AG04450 (cell line): ENCODE results near the gene CRNKL1. TPM values are rescaled to one million over a fixed set of nuclear protein-coding genes. Genes with fewer than 3 reads are reported as not detected.

ENCODE experiments used
- CTCF ChIA-PET: fragments of 300-600, 350-600 bp; formaldehyde crosslinking; extraction: SDS; loops from one replicate; lab custom pipeline; 2022; ENCODE audit warnings: antibody characterized with exemption, inconsistent platforms; lab: Charles Lee
- POLR2A ChIA-PET: fragments of 350-600 bp; formaldehyde crosslinking; extraction: SDS; loops from one replicate; lab custom pipeline; 2021; ENCODE audit warnings: antibody characterized with exemption, inconsistent platforms; lab: Yijun Ruan, JAX
- DNase-seq: peaks from one replicate; pipeline ENCODE4 v3.0.0-alpha.2; 2011; ENCODE audit warnings: low read depth, low spot score
- H3K27ac ChIP-seq: one replicate; pipeline ENCODE4 v1.5.1; 2012; ENCODE audit warnings: low read depth, low read length, control low read depth
- H3K27me3 ChIP-seq: one replicate; pipeline ENCODE4 v1.6.0; 2012; ENCODE audit warnings: low read length; ENCODE audit not compliant: control insufficient read depth, insufficient read depth
- H3K4me3 ChIP-seq: 2 replicates; pipeline ENCODE4 v1.5.1; 2011; ENCODE audit warnings: mild to moderate bottlenecking, low read depth, low read length, control low read depth
- H3K9me3 ChIP-seq: 2 replicates; pipeline ENCODE4 v1.5.1; 2012; ENCODE audit warnings: low read length; ENCODE audit not compliant: control insufficient read depth, insufficient read depth
- CTCF ChIP-seq: IDR thresholded peaks from 2 replicates; pipeline ENCODE4 v1.5.1; 2011; ENCODE audit warnings: low read depth, low read length, control low read depth, inconsistent platforms
- polyA plus RNA-seq: library from polyadenylated mRNA; depleted of rRNA; stranded (reverse); fragments of >200 nt; gene quantifications from 2 replicates; pipeline ENCODE4 v1.2.3, GENCODE V29; 2011

Gene CRNKL1
- polyA plus RNA-seq, 1 experiment, result 21.0 TPM

- POLR2A ChIA-PET, result interaction anchor here (1.1 to 6.5 kb wide), 2 partner anchors 16 to 27 kb away, joined by 4 to 88 read pairs; no protein-coding TSS in a partner anchor
- no peak for TF ChIP-seq CTCF
Measured at GRCh38 chr20:19991854-19992253, 60.4 kb downstream of the CRNKL1 start.

GRCh38 chr20:19991308-19991707 is 61.0 kb downstream of the CRNKL1 start:
- ChIA-PET POLR2A (interaction anchor here (1.1 to 6.5 kb wide), 2 partner anchors 16 to 26 kb away, joined by 4 to 88 read pairs; no protein-coding TSS in a partner anchor), CTCF (interaction anchor here (1.8 to 2.4 kb wide), 2 partner anchors 8 to 206 kb away, joined by 5 to 6 read pairs; no protein-coding TSS in a partner anchor)
- H3K9me3 ChIP-seq, result no peaks in the 10 kb centered on the region; the same call in 1 of the 2 replicates
- H3K27me3 ChIP-seq, result no peaks in the 10 kb centered on the region
- no peak overlapping the region for H3K4me3 ChIP-seq
- peak overlapping the region; percentile 40 for H3K27ac ChIP-seq
- DNase-seq, result no peak
- no peak for TF ChIP-seq CTCF

More at GRCh38 chr20:19991854-19992253, 60.4 kb downstream of the CRNKL1 start:
- Histone ChIP-seq H3K27me3 (no peaks in the 10 kb centered on the region), H3K4me3 (peak overlapping the region; percentile 14; the same call in 1 of the 2 replicates), H3K27ac (peak overlapping the region; percentile 58), H3K9me3 (no peaks in the 10 kb centered on the region; the same call in 1 of the 2 replicates)
- CTCF ChIA-PET, result interaction anchor here (1.8 to 3.2 kb wide), 3 partner anchors 9 to 206 kb away, joined by 5 to 14 read pairs (median 6); partner anchors contain the start of gene NAA20
- no peak for DNase-seq

- no peak for DNase-seq
- CTCF ChIA-PET, result interaction anchor here (1.8 to 2.4 kb wide), 2 partner anchors 8 to 205 kb away, joined by 5 to 6 read pairs; no protein-coding TSS in a partner anchor
- no peak for TF ChIP-seq CTCF
- Histone ChIP-seq H3K27ac (no peak overlapping the region), H3K4me3 (no peak overlapping the region), H3K27me3 (no peaks in the 10 kb centered on the region), H3K9me3 (no peaks in the 10 kb centered on the region; the same call in 1 of the 2 replicates)
- POLR2A ChIA-PET, result interaction anchor here (1.1 to 6.5 kb wide), 2 partner anchors 15 to 26 kb away, joined by 4 to 88 read pairs; no protein-coding TSS in a partner anchor
Measured at GRCh38 chr20:19990850-19991249, 61.4 kb downstream of the CRNKL1 start.

GRCh38 chr20:19987046-19987445 is 65.2 kb downstream of the CRNKL1 start:
- no peak overlapping the region for H3K27ac ChIP-seq
- no peaks in the 10 kb centered on the region for H3K27me3 ChIP-seq
- CTCF ChIA-PET, result interaction anchor here (0.9 to 2.2 kb wide), 2 partner anchors 10 to 202 kb away, joined by 3 to 10 read pairs; no protein-coding TSS in a partner anchor
- DNase-seq, result no peak
- no peaks in the 10 kb centered on the region; the same call in 1 of the 2 replicates for H3K9me3 ChIP-seq
- POLR2A ChIA-PET, result interaction anchor here (1.2 kb wide), 1 partner anchor 12 kb away, joined by 3 read pairs; no protein-coding TSS in a partner anchor
- no peak for TF ChIP-seq CTCF
- no peak overlapping the region for H3K4me3 ChIP-seq

- CTCF ChIA-PET, result interaction anchor here (2.2 kb wide), 1 partner anchor 9 kb away, joined by 10 read pairs; no protein-coding TSS in a partner anchor
Measured at GRCh38 chr20:19986419-19986818, 65.8 kb downstream of the CRNKL1 start.

More at GRCh38 chr20:19986419-19986818, 65.8 kb downstream of the CRNKL1 start:
- no peak for DNase-seq
- Histone ChIP-seq H3K4me3 (no peak overlapping the region), H3K27me3 (no peaks in the 10 kb centered on the region), H3K9me3 (no peaks in the 10 kb centered on the region; the same call in 1 of the 2 replicates), H3K27ac (no peak overlapping the region)
- no peak for TF ChIP-seq CTCF
- POLR2A ChIA-PET, result interaction anchor here (1.2 kb wide), 1 partner anchor 12 kb away, joined by 3 read pairs; no protein-coding TSS in a partner anchor
